Measurements from ENCODE around the gene IER2.

GRCh38 chr19:13102666-13103580, 47.3 kb upstream of the IER2 start, which contains the start of gene LYL1:
- no peak for TF ChIP-seq FOS (IDR thresholded peaks at IDR 0.05; ENCODE audit: borderline replicate concordance, insufficient read depth, low read length)
- TF ChIP-seq, protein P1, sequence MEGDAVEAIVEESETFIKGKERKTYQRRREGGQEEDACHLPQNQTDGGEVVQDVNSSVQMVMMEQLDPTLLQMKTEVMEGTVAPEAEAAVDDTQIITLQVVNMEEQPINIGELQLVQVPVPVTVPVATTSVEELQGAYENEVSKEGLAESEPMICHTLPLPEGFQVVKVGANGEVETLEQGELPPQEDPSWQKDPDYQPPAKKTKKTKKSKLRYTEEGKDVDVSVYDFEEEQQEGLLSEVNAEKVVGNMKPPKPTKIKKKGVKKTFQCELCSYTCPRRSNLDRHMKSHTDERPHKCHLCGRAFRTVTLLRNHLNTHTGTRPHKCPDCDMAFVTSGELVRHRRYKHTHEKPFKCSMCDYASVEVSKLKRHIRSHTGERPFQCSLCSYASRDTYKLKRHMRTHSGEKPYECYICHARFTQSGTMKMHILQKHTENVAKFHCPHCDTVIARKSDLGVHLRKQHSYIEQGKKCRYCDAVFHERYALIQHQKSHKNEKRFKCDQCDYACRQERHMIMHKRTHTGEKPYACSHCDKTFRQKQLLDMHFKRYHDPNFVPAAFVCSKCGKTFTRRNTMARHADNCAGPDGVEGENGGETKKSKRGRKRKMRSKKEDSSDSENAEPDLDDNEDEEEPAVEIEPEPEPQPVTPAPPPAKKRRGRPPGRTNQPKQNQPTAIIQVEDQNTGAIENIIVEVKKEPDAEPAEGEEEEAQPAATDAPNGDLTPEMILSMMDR (IDR thresholded peaks at IDR 0.05; ENCODE audit: extremely low read depth in 1 of 2, insufficient read depth in 1 of 2, low read depth in 1 of 2, low read length in 2 of 2): no peak

Data from endothelial cell of umbilical vein (primary cell).